ENCODE results near the gene DNHD1.

DNA sequence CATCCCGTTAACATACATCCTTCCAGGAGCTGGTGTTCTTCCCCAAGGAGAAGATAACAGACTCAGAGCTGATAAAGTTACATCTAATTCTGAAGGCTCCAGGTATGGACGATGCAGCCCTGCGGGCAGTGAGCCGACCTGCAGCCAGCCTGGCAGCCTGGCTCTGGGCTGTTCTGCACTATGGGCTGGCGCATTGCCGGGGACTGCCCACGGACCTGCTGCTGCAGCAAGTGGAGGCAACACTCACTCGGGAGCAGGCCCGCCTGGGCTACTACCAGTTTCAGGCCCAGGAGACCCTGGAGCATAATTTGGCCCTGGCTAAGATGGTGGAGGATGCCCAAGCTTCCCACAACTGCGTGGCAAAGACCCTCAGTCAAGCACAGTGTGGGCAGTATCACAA lies 66.6 kb downstream of the DNHD1 start:
- TF ChIP-seq CTCF (IDR thresholded peaks at IDR 0.05; ENCODE audit: low read length) (no peak), EZH2phosphoT487 (IDR thresholded peaks at IDR 0.05; ENCODE audit: low read length) (no peak), EZH2 (optimal IDR thresholded peaks at IDR 0.05; ENCODE audit: low read depth, low read length) (no peak)

All from MM.1S (cell line).